Glomerular visceral epithelial cell (primary cell): ENCODE results near the gene HASPIN.
"Not testable (repeated sequence)": the region's sequence is repeated elsewhere in the genome, so short reads cannot be mapped to it uniquely, and the experiment has no call there.

Experiments
- DNase-seq: peaks from one replicate; pipeline ENCODE4 v3.0.0-alpha.2; 2016; ENCODE audit errors: extremely low spot score

Gene HASPIN

GRCh38 chr17:3695723-3696411, 27.8 kb upstream of the HASPIN start, which contains the start of gene P2RX5:
Gene P2RX5, minus strand, starts transcription at chr17:3696155. Its CDS starts 150 bp downstream, at chr17:3696005.
- peak; percentile 22 for DNase-seq

- DNase-seq = no peak
These were observed 26.6 kb upstream of the HASPIN start for GRCh38 chr17:3697103-3697476.

GRCh38 chr17:3698139-3698538, 25.6 kb upstream of the HASPIN start:
- DNase-seq = no peak

GRCh38 chr17:3699951-3700350, 23.8 kb upstream of the HASPIN start:
- DNase-seq = no peak

GRCh38 chr17:3702041-3702539, 21.6 kb upstream of the HASPIN start:
- not testable (repeated sequence) for DNase-seq

- DNase-seq = no peak
These were observed 18.6 kb upstream of the HASPIN start for GRCh38 chr17:3704931-3705717.

GRCh38 chr17:3705718-3705984, 18.1 kb upstream of the HASPIN start:
- not testable (repeated sequence) for DNase-seq

GRCh38 chr17:3708366-3708765, 15.3 kb upstream of the HASPIN start:
- no peak for DNase-seq

GRCh38 chr17:3710951-3711383, 12.7 kb upstream of the HASPIN start:
- DNase-seq = peak; percentile 45

GRCh38 chr17:3712811-3713463, 10.8 kb upstream of the HASPIN start:
- DNase-seq = no peak

GRCh38 chr17:3715296-3715695, 8.4 kb upstream of the HASPIN start:
- no peak for DNase-seq

- DNase-seq = no peak
These were observed 5.5 kb upstream of the HASPIN start for GRCh38 chr17:3718201-3718600.

GRCh38 chr17:3719265-3719664, 4.4 kb upstream of the HASPIN start:
- DNase-seq = no peak

- no peak for DNase-seq
These were observed 987 bp upstream of the HASPIN start for GRCh38 chr17:3722716-3723115.

- DNase-seq = no peak
These were observed 531 bp upstream of the HASPIN start for GRCh38 chr17:3723188-3723555.

GRCh38 chr17:3724378-3725077, 825 bp downstream of the HASPIN start:
- DNase-seq = no peak

GRCh38 chr17:3727041-3727440, 3.3 kb downstream of the HASPIN start:
- DNase-seq = no peak

GRCh38 chr17:3728099-3728498, 4.4 kb downstream of the HASPIN start:
- not testable (repeated sequence) for DNase-seq

- DNase-seq = no peak
These were observed 6.2 kb downstream of the HASPIN start for GRCh38 chr17:3729881-3730280.

- DNase-seq = peak; percentile 41
These were observed 7.3 kb downstream of the HASPIN start for GRCh38 chr17:3730881-3731429.

GRCh38 chr17:3732210-3732621, 8.5 kb downstream of the HASPIN start:
- no peak for DNase-seq

- not testable (repeated sequence) for DNase-seq
These were observed 11.2 kb downstream of the HASPIN start for GRCh38 chr17:3734911-3735276.
